Activated T-cell treated with anti-CD3 and anti-CD28 coated beads for 4 hours (primary cell): Measurements from ENCODE around the gene FZD8.
"Not testable (repeated sequence)": the region's sequence is repeated elsewhere in the genome, so short reads cannot be mapped to it uniquely, and the experiment has no call there.

Experiments used
- DNase-seq: peaks from one replicate; pipeline ENCODE4 v3.0.0-alpha.2; 2020

The FZD8 gene, protein sequence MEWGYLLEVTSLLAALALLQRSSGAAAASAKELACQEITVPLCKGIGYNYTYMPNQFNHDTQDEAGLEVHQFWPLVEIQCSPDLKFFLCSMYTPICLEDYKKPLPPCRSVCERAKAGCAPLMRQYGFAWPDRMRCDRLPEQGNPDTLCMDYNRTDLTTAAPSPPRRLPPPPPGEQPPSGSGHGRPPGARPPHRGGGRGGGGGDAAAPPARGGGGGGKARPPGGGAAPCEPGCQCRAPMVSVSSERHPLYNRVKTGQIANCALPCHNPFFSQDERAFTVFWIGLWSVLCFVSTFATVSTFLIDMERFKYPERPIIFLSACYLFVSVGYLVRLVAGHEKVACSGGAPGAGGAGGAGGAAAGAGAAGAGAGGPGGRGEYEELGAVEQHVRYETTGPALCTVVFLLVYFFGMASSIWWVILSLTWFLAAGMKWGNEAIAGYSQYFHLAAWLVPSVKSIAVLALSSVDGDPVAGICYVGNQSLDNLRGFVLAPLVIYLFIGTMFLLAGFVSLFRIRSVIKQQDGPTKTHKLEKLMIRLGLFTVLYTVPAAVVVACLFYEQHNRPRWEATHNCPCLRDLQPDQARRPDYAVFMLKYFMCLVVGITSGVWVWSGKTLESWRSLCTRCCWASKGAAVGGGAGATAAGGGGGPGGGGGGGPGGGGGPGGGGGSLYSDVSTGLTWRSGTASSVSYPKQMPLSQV

DNA sequence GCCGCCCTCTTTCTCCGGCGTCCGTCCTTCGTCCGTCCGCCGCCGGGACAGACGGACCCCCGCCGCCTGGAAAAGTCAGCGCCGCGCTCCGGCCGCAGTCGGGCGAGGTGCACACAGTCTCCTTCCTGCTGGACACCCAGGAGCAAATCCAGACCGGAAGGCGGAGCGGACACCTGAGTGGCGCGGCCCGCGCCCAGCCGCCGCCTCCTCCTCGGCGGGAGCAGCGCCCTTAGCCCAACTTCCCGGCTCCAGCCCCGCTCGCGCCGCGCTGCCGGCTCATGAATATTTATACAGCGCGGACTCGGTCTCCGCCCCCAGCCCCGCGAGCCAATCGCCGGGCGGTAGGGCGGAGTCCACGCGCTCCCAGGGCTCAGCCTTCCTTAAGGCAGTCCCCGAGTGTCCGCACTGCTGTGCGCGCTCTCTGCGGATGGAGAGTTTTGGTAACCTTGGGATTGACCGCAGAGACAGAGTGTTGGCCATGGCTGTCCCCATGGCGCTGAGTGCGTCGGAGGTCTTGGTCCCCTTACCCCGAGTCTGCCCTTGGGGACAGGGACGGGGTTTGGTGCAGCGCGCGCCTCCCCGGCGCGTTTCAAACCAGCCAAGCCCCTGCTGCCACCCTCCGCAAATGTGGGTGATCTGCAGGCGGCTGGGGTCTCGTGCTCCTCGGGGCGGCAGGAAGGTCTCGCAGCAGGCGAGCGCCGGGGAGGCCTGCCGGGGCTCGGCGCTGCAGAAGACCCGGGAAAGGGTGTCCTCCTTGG lies at the start of gene FZD8:
FZD8 (minus strand) TSS at position 262 of the 758 bp plus-strand sequence. CDS start 867 bp downstream, outside the sequence.
- DNase-seq, result peak; percentile 60

DNA sequence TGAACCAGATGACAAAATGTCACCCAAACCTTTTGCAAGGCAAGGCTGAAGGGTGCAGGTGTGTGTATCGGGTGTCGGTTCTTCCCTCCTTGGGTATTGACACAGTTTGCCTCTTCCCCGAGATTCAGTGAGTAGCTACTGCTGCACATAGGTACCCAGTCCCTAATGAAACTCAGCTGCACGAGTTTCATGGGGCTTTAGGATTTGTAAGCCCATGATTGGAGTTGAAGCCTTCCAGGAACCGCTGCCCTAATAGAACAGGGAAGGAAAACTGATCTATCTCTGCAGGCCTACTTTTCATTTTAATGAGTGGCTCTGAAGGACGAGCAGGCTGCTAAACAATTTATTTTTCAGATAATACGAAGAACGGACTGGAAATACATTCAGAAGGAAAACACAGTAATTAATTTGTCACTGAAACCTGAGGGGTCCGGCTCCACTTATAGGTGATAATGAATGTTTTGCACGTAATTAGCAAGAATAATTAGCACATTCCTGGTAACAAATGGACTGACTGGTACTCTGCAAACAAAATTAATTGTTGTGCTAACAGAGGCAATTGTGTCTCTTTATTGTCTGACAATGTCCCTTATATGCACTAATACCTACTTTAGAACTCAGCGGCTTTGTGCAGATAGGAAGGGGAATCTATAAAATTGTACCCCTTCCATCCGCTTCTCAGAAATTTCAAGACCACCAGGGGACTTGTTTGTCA lies 49.6 kb upstream of the FZD8 start:
- no peak for DNase-seq

DNA sequence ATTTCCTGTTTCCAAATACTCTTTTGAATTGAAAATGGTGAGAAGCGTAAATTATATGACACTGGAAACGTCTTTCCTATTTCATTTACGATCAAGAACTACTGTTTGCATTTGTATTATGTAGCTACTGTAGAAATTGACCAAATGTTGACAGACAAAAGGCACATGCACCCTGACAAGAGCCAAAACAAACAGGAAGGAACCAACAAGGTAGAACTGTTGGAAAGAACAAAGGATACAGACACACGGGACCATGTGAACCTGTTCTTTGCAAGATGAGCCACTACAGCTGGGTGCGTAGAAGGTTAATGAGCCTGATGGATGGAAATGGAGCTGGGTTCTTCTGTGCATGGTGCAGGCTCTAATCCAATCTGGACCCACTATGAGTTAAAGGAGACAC lies 48.4 kb upstream of the FZD8 start:
- no peak for DNase-seq

DNA sequence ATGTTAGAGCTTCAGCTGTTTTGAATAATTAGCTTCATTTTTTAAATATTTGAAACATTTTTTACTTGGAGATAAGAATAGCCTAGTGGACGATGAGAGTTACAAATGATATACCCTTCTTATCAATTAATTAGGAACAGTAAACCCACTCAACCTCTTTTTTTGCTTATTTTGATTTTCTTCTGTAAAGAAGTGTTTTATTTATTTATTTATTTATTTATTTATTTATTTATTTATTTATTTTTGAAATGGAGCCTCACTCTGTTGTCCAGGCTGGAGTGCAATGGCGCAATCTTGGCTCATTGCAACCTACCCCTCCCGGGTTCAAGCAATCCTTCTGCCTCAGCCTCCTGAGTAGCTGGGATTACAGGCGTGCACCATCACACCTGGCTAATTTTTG lies 43.8 kb upstream of the FZD8 start:
- not testable (repeated sequence) for DNase-seq

DNA sequence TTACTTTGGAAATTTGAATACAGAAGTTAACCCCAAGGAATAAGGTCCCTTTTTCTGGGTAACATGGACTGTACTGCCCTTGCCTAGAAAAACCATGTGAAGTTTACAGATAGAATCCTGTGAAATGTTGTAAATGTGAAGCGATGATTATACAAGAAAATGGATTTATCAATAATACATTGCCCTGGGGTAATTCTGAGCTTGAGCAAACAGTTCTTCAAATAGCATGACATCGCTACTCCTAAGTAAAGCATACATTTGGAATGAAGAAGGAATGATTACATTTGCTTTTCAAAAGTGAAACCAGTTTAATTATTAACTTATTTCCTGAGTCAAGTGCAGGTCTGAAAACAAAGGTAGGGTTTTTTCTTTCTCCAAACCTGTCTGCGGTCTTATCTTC lies 43.3 kb upstream of the FZD8 start:
- no peak for DNase-seq

DNA sequence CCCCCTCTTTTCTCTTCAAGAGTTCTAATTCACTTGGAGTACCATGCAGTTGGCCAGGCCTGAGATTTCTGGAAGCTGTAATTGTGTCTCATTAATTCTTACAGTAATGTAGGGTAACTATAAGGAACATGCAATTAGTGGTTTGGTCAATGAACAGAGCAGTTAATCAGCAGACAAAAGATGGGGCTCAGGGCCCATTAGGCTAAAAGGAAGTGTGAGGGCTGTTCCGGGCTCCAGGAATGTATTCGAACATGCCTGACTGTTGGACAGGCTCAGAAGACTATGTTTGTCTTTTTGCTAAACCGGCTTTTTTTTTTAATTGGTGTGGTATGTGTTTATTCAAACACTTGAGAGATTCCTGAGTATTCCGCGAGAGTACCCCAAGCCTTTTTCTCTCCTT lies 42.5 kb upstream of the FZD8 start:
- DNase-seq, result no peak

DNA sequence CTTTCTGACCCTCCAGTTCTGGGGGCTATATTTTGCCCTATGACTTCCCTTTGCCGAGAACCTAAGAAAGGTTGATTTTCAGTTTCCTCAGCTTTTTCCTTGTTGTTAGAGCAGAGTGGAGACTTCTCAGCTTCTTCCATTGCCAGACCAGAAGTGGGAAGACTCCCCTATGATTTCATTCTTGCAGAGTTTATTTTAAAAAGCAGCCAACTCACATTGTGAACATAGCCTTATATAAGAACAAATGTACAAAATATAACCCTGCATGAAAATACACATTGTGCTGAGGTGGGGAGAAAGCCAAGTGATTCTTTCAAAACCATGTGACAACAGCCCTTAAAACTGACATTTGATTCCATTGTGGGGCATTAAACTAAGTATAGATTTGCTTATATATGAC lies 33.8 kb upstream of the FZD8 start:
- DNase-seq, result no peak

DNA sequence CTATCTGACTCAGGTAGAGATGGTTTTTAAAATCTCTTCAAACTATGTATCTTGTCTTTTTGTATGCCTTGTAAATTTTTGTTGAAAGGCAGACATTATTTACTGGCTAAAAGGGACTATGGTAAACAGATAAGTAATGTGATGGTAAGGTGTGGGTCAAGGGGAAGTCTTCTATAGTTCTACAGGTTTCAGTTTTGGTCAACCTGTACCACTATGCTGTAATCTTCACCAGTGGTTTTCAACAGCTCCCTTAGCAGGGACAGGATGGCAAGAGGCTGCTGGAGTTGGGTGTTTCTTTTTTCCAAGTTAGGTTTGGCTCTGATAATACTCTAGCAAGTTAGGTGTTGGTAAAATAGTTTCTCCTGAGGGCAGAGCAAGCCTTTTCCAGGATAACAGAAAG lies 32.7 kb upstream of the FZD8 start:
- DNase-seq, result no peak

DNA sequence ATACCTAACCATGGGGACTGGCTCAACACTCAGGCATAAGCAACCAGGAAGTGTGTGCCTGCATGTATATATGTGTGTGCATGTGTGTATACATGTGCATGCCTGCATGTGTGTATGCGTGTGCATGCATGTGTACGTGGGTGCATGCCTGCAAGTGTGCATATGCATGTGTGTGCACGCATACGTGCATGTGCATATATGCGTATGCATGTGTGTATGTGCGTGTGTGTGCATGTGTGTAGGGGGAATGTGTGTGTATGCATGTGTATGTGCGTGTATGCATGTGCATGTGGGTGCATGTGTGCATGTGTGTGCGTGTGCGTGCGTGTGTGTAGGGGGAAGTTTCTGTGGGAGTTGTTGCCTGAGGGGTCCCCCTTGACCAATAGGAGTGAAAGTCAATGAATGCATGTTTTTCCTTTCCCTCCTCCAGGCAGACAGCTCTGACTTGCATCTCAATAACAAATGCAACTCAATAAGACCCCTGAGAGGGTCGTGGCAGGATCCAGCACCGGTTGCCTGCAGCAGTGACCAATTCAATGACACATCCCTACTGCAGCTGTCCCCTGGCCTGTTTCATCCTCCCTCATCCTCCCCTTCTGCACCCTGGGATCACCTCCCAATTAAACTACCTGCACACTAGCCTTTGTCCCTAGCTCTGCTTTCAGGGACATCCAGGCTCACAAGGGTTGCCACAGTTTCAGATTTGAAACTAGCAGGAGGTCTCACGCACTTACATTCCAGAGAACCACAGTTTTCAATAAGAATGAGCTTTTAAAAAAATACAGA lies 27.0 kb upstream of the FZD8 start:
- DNase-seq, result no peak

DNA sequence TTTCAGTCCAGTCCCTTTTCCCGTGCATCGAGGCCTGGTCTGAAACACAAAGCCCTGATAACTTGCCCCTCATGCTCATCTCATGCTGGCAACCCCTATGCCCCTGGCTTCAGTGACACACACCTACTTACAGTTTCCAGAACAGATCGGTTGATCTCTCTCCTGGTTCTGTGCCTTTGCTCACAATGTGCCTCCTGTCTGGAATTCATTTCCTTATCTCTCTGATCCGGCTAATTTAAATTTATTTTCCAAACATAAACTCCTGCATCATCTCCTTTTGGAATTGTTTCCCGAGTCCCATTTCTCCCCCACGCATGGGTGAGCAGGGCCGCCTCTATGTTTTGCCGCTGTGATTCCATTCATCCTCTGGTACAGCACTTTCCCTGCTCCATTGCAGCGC lies 25.9 kb upstream of the FZD8 start:
- DNase-seq, result no peak

DNA sequence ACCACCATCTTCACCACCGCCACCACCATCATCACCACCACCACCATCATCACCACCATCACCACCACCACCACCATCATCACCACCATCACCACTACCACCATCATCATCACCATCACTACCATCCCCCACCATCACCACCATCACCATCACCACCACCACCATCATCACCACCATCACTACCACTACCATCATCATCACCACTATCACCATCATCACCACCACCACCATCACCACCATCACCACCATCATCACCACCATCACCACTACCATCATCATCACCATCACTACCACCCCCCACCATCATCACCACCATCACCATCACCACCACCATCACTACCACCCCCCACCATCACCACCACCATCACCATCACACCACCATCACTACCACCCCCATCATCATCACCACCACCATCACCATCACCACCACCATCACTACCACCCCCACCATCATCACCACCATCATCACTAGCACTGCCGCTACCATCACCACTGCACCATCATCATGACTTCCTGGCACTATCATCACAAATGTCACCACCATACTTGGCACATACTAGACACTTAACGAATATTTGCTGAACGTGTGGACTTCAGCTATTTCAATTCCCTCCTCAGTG lies 25.3 kb upstream of the FZD8 start:
- DNase-seq, result no peak

DNA sequence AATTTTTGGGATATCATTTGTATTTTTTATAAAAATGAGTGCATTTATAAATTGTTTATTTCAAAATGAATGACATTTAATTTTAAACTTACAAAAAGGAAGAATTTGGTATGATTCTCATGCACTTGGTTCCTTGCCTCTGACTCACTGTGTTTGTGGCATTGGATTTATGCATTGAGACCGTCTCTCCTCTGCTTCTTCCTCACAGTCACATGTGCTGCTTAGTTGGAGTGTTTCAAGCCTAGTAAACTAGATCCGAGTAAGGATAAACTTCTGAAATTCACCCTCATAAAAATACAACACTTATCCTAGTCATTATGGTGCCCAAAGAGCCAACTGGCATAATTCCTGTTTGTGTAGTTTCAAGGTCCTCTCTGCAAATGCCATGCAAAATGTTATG lies 19.1 kb upstream of the FZD8 start:
- DNase-seq, result no peak

DNA sequence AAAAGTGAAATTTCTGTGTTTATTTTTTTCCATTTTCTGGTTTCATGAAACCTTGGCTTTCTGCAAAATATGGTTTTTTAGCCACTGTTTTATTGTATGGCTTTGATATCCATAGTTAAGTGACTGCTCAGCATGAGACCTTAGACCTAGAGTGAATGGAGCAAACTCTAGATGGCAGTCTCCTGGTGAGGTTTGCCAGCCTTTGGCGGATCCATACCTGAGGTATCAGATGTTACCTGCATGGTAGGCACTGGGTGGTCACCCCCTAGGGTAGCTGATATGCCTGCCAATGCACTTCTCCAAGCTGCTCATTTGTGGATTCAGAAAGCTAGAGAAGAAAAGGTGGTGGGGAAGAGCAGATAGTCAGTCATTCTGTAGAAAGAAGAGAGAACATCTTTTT lies 17.4 kb upstream of the FZD8 start:
- DNase-seq, result no peak

DNA sequence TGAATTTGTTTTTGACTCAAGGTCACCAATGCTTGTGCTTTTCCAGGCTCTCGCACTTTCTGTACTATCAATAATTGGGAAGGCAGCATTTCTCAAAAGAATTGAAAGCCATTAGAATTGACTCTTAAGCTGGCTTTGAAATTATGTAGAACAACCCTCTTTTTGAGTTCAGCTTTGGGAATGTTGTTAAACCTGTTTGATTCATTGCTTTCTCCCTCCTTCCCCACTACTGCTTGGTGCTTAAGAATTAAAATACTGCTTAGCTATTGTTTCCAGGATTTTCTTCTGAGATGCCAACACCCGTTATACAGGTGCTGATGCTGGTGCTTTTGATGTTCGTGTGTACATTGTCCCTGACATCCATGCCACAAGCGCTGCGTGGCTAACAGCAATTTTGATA lies 15.5 kb upstream of the FZD8 start:
- no peak for DNase-seq

DNA sequence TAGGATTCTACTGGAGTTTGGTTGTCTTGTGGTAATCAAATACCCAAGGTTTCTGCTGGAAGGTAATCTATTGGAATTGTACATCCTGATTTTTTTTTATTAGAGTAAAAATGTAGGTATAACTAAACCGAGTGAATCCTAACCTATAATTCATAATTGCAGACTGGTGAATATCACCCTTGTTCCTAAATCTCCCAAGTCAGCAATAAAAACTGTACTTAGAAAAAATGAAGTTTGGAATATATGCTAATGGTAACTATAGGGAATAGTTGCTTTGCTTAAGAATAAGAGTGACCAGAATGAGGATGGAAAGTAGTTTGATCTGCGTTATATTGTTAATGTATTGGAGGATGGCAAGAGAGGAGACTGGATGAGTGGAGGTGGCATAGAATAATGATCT lies 10.7 kb upstream of the FZD8 start:
- no peak for DNase-seq

DNA sequence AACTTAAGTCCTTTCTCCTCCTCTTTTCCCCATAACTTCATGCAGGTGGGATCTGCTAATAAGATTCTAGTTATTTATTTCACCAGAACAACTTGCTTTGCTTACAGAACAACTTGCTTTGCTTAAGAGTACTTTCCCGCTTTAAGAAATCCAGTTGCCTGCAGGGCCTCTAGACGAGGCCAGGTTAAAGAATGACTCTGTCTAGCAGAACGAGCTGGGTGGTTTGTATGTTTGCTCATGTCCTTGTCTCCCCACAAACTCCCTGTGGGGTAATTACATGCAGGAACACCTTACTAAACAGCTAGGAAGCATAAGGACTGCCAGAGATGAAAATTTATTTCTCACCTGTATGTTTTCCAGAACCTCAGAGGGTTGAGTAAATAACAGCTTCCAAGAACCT lies 8.8 kb upstream of the FZD8 start:
- no peak for DNase-seq

DNA sequence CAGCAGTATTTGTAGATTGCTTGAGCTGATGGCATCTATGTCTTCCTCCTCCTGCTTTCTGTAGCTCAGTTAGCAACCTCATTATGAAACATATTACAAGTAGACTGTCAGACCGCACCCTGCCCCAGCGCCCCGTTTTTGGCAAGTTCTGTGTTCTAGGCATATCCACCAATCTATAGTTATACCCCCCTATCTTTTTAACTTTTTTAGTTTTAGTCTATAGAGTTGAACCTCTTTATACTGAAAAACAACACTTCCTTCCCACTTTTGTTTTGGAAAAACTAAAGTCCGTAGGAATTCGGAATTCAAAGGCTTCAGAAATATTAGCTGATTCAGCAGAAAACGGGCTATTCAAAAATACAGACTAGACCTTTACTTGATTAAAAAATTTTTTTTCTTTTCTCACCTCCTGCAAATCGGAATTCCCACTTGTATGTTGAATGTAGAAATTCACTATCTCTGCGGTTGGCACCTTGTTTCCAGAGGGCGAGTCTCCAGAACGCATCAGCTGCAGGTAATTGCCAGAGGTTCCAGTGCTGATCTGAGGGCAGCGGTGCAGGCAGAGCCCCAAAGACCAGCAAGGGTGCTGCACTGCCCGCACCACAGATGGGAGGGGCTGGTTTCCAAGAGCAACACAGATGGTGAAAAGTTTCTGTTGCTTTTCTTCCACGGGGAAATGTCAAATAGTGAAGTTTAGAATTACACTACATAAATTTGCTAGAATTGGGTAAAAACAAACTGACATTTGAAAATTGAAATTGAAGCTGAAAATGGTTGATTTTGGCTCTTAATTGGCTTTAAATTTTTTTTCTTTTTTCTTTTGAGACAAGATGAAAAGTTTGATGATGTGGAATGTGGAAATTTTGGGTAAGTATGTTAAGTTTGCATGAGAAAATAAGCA lies 2.2 kb upstream of the FZD8 start:
- no peak for DNase-seq

DNA sequence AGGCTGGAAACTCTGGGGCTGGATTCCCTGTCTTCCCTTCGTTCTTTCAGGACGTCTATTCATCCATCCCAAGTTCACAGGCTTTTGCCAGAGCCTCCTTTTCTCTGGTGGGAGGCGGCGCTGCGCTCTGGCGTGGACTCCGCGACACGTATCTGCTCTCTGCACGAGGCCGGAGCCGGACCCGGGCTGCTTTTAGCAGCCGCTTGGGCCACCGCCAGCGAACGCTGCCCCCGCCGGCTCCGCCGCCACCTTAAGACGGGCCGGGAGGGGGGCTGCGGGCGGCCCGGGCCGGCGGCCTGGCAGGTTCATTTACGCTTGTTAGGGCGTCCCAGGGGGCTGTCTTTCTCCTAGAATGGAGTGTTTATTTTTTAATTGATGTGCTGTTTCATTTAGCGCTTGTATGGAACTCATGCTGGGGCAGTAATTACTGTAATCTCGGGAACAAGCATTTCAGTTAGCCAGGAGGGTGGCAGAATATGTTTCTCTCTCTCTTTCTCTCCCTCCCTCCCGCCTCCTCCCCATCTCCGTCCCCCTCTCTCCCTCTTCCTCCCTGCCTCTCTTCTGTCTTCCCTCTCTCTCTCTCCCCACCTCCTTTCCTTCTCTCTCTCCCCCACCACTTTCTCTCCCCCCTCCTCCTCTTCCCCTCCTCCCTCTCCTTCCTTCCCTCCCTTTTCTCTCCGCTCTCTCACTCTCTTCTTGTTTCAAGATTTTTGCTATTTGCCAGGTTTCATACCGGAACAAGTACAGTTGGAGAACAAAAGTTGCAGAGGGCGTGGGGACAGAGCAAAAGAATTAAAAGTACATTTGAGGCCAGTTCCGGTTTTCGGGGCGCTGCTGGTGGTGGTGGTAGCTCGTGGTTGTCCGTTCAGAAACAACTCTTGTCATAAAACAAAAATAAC lies 1.3 kb upstream of the FZD8 start:
- no peak for DNase-seq

DNA sequence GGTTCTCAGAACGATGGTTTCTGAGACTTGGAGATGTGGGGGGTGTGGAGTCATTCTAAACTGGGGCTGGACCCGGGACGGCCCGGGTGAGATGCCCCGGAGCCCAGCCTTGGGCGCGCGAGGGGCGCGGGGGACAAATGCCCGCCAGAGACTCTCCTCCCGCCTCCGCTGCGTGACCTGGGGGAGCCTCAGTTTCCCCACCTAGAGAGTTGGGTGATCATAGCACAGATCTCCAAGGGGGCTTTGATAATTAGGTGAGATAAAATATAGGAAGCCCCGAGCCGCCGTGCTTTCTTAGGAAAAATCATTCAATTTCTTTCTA lies 658 bp upstream of the FZD8 start:
- DNase-seq, result no peak

DNA sequence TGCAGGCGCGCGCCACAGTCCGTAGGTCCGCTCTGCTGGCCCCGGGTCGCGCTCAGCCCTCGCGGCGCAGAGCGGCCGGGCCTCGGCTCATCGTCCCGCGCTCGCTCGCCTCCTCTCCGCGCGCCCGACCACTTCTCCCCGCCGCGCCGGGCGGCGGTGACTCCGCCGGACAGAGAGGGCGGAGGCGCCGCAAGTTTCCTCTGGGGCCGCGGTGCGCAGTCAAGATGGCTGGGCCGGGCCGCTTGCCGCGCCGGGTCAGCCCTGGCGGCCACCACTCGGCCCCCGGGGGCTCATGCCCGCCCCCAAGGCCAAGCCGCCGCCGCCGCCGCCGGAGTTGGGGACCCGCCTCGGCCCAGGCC lies 441 bp downstream of the FZD8 start:
- DNase-seq, result no peak
